GM18867 (cell line): ENCODE data around the gene UBAC1.

Experiments used
- ATAC-seq: cut with Tn5 transposase; IDR thresholded peaks from one replicate; pipeline ENCODE4 v1.9.1; 2021; ENCODE audit warnings: mild to moderate bottlenecking, moderate library complexity; ENCODE audit not compliant: unreplicated experiment

The UBAC1 gene, protein sequence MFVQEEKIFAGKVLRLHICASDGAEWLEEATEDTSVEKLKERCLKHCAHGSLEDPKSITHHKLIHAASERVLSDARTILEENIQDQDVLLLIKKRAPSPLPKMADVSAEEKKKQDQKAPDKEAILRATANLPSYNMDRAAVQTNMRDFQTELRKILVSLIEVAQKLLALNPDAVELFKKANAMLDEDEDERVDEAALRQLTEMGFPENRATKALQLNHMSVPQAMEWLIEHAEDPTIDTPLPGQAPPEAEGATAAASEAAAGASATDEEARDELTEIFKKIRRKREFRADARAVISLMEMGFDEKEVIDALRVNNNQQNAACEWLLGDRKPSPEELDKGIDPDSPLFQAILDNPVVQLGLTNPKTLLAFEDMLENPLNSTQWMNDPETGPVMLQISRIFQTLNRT

DNA sequence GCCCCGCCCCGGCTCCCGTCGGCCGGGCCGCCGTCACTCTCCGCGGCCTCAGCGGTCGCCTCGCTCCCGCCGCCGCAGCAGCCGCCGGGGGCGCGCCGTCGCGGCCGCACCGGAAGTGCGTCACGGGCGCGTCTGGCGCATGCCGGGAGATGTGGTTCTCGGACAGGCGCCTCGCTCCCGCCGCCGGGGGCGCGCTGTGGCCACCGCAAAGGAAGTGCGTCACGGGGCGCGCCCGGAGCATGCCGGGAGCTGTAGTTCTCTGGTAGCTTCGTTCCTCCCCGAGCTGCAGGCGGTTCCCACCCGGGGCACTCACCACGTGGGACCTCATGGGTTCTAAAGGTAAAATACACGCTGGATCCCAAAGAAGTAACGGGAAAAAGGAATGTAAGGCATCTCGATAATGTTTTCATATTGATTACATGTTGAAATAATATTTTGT is at the start of gene UBAC1:
TSS of gene UBAC1 (minus strand) at position 97 of the 439 bp plus-strand sequence. CDS start 211 bp downstream, outside the sequence.
- peak; percentile 89 for ATAC-seq

DNA sequence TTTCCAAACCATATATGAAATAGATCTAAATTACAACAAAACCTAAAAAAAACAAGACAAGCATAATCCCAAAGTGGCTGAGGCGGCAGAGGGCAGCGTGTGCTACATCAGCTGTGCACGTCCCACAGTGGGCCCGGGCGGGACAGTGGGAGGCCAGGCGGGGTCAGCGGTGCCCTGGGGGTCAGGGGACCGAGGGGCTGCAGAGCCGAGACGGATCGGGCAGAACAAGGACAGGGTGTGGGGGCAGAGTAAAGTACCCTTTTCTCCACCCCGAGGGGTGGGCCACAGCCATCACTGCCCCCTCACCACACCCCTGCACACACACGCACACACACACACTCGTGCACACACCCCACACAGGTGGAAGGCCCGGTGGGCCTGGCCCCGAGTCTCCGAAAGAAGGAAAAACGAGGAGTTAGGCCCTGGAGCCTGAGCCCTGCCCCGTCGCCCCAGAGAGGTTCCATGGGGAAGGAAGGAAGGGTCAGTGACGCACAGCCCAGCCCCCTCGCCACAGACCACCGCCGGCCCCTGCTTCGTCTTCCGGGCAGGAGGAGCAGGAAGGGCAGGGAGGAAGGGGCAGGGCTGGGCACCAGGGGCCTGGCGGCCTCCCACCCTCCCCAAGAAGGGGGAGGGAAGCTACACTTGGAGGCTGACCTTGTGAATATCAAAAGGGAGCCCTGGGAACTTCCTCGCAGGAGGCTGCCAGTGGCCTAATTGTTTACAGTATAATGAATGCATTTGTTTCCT is 49.6 kb upstream of the UBAC1 start:
- ATAC-seq, result no peak

DNA sequence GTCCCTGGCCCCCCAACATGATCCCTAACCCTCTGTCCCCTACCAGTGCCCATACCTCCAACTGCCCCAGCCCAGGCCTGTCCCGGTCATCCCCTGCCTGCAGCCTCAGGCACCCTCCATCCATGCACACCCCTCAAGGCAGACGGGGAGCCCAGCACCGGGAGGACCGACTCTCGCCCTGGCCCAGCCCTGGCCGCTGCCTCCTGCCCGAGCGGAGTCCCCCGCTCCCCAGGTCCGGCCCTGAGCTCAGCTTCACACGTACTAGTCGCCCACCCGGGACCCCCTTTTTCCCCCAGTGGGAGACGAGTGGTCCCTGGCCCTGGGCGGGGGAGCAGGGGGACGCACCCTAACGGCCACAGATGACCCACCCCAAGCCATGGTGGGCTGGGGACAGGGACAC is 49.0 kb upstream of the UBAC1 start:
- no peak for ATAC-seq

DNA sequence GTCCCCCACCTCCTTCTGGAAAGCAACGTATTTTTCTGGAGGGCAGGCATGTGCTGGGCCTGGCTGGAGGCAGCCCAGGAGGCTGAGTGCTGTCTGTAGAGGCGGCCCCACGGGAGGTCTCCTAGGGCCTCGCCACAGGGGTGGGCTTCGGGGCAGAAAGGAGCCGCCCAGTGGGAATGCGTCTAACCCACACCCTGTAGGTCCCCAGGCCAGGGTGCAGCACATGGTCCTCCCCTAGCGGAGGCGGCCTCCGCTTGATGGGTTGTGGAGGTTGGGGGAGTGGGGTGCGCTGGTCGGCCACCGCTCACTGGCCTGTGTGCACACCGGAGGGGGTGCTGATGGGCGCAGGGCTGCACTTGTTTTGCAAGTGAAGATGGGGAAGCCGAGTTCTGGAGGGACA is 48.3 kb upstream of the UBAC1 start:
- ATAC-seq, result no peak

DNA sequence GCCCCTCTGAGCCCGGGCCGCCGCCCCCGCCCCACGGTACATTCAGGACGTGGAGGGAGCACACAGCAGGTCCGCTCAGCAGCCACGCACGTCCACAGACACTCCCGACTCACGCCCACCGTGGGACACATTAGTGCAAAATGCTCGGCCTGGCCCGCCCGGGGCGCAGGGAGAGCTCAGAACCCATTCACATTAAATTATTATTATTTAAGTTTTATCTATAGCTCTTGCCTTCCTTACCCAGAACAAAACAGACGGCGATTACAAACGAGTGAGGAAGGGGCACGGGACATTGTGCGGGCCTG is 47.5 kb upstream of the UBAC1 start:
- no peak for ATAC-seq

DNA sequence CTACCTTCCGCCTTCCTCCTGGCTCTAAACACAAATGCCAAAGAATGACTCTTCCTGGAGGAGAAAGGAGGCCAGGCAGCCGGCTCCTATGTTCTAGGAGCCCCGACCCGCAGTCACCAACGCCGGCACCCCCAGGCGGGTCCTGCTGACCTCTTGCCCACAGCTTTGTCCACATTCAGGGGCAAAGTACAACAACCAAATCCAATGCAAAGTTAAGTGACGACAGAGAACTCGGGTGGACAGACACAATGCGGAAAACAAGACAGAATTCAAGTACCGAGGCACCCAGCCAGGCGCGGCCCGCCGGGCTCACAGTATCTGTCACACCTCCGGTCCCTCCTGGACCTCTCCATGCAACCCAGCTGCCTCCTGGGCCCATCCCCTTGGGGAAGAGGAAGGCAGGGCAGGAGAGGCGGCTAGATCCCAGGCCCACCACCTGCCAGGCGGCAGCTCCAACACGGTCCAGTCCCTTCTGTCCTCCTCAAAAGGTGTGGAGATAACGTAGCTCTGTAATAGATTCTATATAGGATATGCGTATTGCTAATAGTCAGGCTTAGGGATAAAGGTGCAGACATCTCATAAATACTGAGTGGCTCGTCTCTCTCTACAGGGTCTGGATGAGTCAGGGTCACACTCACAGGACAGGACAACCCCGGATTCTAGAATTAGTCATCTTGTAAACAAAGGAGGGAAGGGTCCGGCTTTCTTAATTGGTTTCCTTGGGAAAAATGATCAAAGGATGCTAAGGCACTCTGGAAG is 46.9 kb upstream of the UBAC1 start:
- ATAC-seq, result no peak

DNA sequence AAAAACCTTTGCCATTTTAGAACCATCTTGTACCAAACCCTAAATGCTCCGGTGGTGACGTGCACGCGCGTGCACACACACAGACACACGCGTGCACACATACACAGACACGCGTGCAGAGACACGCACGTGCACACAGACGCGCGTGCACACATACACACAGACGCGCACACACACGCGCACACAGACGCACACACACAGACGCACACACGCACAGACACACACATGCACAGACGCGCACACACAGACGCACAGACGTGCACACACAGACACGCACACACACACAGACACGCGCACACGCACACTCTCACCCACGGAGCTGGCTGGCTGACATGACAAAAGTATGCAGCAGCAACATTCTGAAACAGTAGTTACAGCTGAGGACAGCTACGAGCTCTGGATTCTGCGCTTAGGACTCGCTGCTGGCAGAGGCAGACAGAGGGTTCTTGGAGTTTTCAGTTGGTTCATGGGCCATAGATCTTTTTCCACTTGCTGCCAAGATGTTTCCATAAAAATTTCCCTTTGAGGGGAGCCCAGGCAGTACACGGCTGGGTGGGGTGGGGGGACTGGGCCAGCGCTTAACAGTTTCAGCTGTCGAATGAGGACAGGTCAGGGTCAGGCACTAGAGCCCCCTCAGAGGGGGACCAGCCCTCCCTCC is 46.2 kb upstream of the UBAC1 start:
- ATAC-seq, result no peak

DNA sequence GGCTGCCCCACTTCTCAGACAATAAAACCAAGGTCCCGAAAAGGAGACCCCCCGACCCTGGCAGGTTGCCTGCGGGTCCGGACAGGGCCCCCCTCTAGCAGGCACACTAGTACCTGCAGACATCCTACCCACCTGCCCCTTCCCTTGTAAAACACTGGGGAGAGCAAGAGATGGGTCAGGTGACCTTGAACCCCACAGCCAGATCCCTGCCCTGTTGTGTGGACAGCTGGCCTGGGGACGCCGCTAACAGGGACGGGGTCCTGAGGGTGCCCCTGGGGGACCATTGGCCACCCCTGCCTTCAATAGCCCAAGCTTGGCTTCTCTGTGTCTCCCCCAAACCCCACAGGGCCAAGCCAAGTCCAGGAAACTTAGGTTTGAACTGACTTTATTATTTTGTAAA is 45.0 kb upstream of the UBAC1 start:
- ATAC-seq, result no peak

DNA sequence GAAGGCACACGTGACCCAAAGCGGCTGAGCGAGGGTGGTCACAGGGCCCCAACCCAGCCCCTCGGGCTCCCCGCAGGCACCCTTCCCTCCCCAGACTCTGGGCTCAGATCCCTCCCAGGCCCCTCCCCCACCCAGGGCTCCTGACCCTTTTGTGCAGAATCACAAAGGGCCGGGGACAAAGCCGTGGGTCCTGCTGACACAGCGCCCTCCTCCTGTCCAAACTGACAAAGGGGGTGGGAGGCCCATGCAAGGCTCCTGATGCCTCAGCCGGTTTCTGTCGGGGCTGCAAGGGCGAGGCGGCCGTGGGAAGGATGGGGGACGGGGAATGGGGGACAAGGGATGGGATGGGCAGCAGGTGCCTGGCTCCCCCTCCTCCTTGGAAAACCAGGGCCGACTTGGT is 43.5 kb upstream of the UBAC1 start:
- ATAC-seq, result no peak

DNA sequence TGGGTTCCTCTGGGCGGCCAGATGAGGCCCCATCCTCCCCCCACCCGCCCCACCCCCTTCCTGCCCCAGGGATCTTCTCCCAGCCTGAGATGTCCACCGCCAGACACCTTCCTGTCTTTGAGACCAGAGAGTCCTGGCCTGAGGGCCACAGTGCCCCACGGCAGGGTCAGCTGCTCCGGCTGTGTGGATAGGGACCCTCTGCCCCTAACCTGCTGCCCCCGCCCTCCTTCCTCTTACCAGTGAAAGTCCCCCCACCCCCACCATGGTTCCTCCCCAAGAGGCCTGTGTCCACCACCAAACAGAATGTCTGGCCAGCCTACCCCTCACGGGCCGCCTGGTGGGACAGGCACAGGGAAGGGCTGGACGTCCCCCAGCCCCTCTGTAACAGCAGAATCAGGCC is 43.0 kb upstream of the UBAC1 start:
- no peak for ATAC-seq

DNA sequence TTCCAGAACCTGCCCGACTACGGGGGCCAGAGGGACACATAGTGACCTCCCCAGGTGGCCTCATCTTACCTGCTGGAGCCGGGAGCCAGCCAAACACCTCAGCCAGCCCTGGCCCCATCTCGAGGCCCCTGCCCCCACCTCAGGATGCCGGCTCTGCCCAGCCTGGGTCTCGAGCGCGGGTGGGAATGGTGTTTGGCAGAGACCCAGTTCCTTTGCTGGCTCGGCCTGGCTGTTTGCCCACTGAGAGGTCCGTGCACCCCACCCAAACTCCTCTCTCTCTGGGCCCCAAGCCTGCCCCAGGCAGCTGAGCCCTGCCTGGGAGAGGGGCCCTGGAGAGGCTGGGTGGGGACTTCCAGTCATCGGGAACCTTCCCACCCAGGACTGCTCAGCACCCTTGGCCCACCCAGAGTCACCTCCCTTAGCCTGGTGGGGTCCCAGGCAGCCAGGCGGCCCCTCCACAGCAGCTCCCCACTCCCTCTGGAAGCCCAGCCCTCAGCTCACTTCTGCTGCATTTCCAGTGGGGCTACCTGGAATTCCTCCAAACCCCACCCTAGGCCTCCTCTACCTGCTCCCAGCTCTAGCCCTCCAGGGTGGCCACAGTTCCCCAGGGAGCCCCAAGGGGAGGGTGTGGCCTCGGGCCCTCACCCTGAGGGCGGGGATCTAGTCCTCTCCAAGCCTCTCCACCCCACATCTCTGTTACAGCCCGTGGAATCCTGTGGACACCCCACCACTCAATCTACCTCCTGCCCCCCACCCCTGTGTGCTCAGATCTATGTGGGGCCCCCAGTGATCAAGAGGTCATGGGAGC is 42.4 kb upstream of the UBAC1 start:
- ATAC-seq, result no peak

DNA sequence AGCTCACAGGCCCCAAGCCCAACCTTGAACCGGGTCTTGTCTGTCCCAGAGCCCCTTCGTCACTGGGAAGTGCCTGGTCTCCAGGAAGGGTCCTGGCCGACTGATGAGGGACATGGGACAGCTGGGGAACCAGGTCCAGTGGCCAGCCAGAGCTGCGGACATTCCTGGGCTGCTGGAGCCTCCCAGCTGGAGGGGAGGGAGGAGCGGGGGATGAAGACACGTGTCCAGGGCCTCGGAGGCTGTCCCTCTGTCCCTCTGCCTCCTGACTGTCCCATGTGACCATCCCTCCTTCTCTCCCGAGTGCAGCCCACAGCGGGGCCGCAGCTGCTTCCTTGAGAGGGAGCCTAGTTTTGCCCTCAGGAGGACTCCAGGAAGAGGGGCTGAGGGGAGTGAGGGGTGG is 41.7 kb upstream of the UBAC1 start:
- ATAC-seq, result no peak

DNA sequence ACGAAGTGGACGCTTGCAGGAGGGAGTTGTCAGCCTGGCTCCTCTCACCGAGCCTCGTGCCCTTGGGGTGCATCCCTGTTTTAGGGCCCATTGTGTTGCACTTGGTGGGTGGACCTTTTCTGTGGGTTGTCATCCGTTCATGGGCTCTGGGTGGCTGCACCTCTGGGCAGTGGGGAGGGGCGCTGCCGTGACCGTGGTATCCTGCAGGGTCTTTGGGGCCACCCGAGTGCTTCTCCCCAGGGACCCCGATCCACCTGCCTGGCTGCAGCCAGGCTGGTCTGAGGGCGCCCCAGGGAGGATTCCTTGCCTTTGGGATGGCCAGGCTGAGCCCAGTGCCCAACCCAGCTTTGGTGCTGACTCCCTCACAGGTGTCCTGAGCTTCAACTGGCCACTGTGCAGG is 41.0 kb upstream of the UBAC1 start:
- no peak for ATAC-seq

DNA sequence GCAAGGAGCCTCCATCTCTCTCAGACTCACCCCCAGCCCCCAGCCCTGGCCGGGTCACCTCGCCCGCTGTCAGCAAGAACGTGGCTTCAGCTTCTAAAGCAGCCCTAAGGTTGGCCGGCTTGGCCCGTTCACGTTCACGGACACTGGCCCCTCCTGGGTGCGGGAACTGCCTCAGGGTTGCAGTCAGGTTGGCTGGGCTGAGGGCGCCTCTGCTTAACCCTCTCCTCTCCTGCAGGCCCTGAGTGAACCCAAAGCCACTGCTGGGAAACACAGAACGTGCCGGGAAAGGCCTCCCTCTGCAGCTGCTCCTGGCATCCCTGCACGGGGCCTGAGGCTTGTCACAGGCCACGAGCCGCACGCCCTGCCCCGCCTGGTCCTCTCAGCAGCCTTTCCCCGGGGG is 40.1 kb upstream of the UBAC1 start:
- ATAC-seq, result no peak

DNA sequence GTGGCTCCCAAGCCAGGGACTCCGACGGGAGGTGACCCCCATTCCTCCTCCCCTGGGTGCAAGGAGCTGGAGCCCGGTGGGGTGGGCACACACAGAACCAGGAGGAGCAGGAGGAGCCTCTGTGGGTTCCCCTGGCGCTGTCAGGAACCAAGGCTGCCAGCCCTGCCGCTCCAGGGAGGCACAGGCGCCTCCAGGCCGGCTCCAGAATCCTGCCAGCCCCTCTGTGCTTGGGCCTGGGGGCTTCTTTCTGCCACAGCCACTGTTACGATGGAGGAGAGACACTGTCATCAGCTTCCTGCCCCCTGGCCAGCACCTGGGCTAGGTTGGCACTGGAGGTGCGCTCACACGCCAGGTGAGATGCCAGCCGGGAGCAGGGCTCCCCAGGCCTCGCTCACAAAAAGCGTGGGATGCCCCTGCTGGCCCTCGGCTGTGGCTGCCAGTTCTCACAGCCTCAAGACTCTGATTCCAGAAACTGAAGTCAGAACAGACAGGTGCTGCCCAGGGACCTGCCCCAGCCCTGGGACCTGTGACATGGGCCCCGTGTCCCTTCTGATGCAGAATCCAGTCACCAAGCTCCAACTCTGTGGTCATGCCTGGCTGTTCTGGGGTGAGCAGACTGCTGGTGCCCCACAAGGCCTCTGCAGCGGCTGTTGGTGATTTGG is 37.4 kb upstream of the UBAC1 start:
- ATAC-seq, result no peak

DNA sequence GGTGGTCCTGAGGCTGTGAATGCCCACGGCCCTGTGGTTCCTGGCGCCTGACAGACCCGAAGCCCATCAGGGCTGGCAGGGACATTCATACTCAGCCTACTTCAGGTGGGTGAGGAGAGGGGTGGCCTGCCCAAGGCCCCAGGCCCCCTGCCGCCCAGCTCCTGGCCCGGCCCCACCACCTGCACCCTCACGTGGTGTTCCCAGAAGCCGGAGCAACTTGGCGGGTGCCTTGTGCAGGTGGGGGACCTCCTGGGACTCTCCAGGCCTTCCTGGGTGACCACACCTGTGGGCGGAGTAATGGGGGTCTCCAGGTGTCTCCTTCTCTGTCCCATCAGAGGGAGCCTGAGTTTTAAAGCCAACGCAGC is 36.8 kb upstream of the UBAC1 start:
- no peak for ATAC-seq

DNA sequence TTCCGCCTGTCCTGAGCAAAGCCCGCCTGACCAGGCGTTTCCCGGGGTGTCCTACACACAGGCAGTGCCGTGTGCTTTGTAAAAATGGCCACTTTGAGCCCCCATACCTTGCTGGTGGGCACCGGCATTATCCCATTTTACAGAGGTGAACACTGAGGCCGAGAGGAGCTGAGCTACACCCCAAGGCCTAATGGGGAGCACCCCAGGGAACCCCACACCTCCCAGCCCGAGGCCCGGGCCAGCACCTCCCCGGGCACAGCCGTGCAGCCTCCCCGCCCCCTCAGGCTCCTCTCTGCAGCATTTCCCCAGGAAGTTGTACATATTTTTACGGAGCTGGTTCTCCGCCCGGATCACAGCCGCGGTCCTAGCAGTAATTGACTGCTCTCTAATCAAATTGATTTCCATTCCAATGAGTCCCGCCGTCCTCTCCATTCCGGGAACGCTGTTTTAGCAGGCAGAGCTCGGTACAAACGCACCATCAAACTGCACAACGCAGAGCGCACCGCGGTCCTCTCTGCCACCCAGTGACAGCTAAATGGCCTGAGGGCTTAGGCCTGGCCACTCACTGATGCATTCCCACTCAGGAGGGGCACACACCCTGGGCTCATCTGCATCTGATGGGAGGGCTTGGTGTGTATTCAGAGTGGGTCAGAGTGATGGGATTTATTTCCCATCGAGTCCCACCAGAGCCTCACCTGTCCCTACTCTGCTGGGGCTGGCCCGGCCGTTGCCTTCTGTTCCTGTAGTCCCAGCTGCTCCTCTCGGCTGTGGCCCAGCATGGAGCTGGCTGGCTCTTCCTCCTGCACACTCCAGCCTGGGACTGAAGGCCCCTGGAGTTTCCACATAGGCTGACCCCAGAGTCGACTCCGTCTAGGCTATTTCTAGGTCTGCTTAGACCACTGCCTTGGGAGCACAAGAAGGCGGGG is 36.2 kb upstream of the UBAC1 start:
- no peak for ATAC-seq

DNA sequence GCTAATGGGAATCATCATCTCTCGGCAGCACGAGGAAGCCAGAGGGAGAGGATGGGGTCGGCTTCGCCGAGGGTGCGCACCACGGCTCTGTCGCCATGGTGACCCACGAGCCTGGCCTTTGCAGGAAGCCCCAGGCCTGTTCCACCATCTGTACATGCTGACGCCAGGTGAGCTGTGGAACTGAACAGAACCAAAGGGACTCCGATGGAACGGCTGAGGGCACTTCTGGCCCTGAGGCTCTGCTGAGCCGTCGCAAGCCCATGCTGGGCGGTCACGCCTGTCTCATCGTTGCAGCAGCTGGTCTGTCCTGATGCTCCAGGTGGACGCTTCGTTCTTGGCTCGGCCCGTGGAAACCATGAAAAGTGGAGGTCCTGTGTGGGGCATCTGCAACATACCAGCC is 34.6 kb upstream of the UBAC1 start:
- ATAC-seq, result no peak
